Spleen (tissue), 11 donors: ENCODE measurements around the gene CFAP20DC. TPM values are rescaled to one million over a fixed set of nuclear protein-coding genes. Genes with fewer than 3 reads are reported as not detected.

ENCODE experiments used
- DNase-seq: peaks from one replicate; pipeline ENCODE4 v3.0.0-alpha.2; 2020
- H3K27ac ChIP-seq, 8 donors: fragments of 200-600 bp; sonication (generic) in 7 of 8; 1 replicate in 4 of 8; 2 replicates in 4 of 8; pipeline versions ENCODE4 v1.5.0 to v1.8.0; 2016 to 2021; ENCODE audit warnings: inconsistent platforms in 4 of 8, mild to moderate bottlenecking in 4 of 8, moderate library complexity in 1 of 8
- H3K27me3 ChIP-seq, 7 donors: fragments of 200-600 bp; sonication (generic) in 6 of 7; replicated peaks in 1 of 7; 1 replicate in 4 of 7; 2 replicates in 3 of 7; pipeline versions ENCODE4 v1.5.0 to v1.8.0; 2016 to 2021; ENCODE audit warnings: inconsistent platforms in 3 of 7, mild to moderate bottlenecking in 1 of 7
- H3K36me3 ChIP-seq, 6 donors: fragments of 200-600 bp; sonication (generic) in 5 of 6; 1 replicate in 4 of 6; 2 replicates in 2 of 6; pipeline versions ENCODE4 v1.5.0 to v1.8.0; 2016 to 2021; ENCODE audit warnings: inconsistent platforms in 2 of 6
- H3K4me1 ChIP-seq, 6 donors: fragments of 200-600 bp; sonication (generic) in 5 of 6; 1 replicate in 3 of 6; 2 replicates in 3 of 6; pipeline versions ENCODE4 v1.5.0 to v1.8.0; 2016 to 2021; ENCODE audit warnings: inconsistent platforms in 3 of 6
- H3K4me3 ChIP-seq, 8 donors: fragments of 200-600 bp; sonication (generic) in 7 of 8; 1 replicate in 4 of 8; 2 replicates in 4 of 8; pipeline versions ENCODE4 v1.5.0 to v1.8.0; 2016 to 2021; ENCODE audit warnings: inconsistent platforms in 4 of 8, mild to moderate bottlenecking in 4 of 8, moderate library complexity in 2 of 8
- H3K9me3 ChIP-seq, 8 donors: fragments of 200-600 bp; sonication (generic) in 7 of 8; 1 replicate in 4 of 8; 2 replicates in 4 of 8; pipeline versions ENCODE4 v1.5.0 to v1.8.0; 2016 to 2021; ENCODE audit warnings: inconsistent platforms in 4 of 8
- POLR2A ChIP-seq, 3 donors: fragments of 450-650 bp; IDR thresholded peaks; one replicate each; pipeline ENCODE4 v1.5.1; 2017; ENCODE audit warnings: antibody characterized with exemption in 3 of 3, mild to moderate bottlenecking in 1 of 3
- POLR2AphosphoS5 ChIP-seq, 3 donors: sonication (generic); formaldehyde crosslinking; IDR thresholded peaks; one replicate each; pipeline ENCODE4 v1.5.1; 2017; ENCODE audit warnings: antibody characterized with exemption in 3 of 3
- WGBS, 5 donors: extraction: QIAGEN DNeasy Blood & Tissue Kit in 3 of 5; methylation state at CpG; one replicate each; pipeline versions ENCODE4 v1.1.5 to v1.1.7; 2013 to 2018; 5-methylcytosine and 5-hydroxymethylcytosine counted together
- intact Hi-C: fragments of 100-400 bp; cut with DNase I; formaldehyde crosslinking; loops from one replicate; pipeline ENCODE4 v1.15.0; 2023; ENCODE audit warnings: low total_unique reads
- polyA plus RNA-seq, 3 donors: library from polyadenylated mRNA; stranded (reverse); fragments of 200-250 nt; gene quantifications; one replicate each; pipeline ENCODE4 v1.2.1, GENCODE V29; 2013
- total RNA-seq, 7 donors: library from RNA; depleted of rRNA in 3 of 7; stranded (reverse); fragments of >200 nt in 3 of 7; fragmentation: NEBNext Ultra II Directional in 4 of 7; extraction: Animal tissue kit (Norgen Biotek cat#: 25700) in 4 of 7; gene quantifications; one replicate each; pipeline versions ENCODE4 v1.1.0 to v1.2.1, GENCODE V29; 2016 to 2021
- TF ChIP-seq, protein P1 (sequence below), 11 experiments: fragments of 200-600 bp in 7 of 11; fragments of 450-650 bp in 4 of 11; sonication (generic) in 4 of 11; IDR thresholded peaks in 8 of 11; conservative IDR thresholded peaks in 3 of 11; 1 replicate in 7 of 11; 2 replicates in 4 of 11; pipeline versions ENCODE4 v1.4.0 to v1.8.0; 2016 to 2021; ENCODE audit warnings: antibody characterized with exemption in 11 of 11, inconsistent platforms in 4 of 11, mild to moderate bottlenecking in 1 of 11
- donor health status: healthy with polysubstance abuse.
- donor health status: DM: no; HTN: no; CAD: no; lungs with moderate emphysema.
- donor health status: DM: no; HTN: no; CAD: no.
- donor health status: Bipolar disorder and iron deficiency.
- donor health status: healthy.
- donor health status: DM: no; HTN: no; CAD: no.
- donor health status: DM: yes; HTN: yes; CAD: no.

Gene CFAP20DC
- total and polyA plus RNA-seq, 10 donors = 0.20 to 1.2 (median 0.58) TPM

GRCh38 chr3:58996730-58997129 is 53.1 kb downstream of the CFAP20DC start:
- intact Hi-C loops = no loop called here
- no peak for DNase-seq
- no peaks in the 10 kb centered on the region for H3K9me3 ChIP-seq
- H3K36me3 ChIP-seq = no peaks in the 10 kb centered on the region
- no peaks in the 10 kb centered on the region for H3K27me3 ChIP-seq
- TF ChIP-seq, protein P1, sequence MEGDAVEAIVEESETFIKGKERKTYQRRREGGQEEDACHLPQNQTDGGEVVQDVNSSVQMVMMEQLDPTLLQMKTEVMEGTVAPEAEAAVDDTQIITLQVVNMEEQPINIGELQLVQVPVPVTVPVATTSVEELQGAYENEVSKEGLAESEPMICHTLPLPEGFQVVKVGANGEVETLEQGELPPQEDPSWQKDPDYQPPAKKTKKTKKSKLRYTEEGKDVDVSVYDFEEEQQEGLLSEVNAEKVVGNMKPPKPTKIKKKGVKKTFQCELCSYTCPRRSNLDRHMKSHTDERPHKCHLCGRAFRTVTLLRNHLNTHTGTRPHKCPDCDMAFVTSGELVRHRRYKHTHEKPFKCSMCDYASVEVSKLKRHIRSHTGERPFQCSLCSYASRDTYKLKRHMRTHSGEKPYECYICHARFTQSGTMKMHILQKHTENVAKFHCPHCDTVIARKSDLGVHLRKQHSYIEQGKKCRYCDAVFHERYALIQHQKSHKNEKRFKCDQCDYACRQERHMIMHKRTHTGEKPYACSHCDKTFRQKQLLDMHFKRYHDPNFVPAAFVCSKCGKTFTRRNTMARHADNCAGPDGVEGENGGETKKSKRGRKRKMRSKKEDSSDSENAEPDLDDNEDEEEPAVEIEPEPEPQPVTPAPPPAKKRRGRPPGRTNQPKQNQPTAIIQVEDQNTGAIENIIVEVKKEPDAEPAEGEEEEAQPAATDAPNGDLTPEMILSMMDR (IDR thresholded peaks at IDR 0.05 in 8 of 11, conservative IDR thresholded peaks at IDR 0.05 in 3 of 11) = no peak
- no peak for TF ChIP-seq POLR2A (IDR thresholded peaks at IDR 0.05)
- no peak for TF ChIP-seq POLR2AphosphoS5 (IDR thresholded peaks at IDR 0.05)
- H3K27ac ChIP-seq = no peak overlapping the region
- no peak overlapping the region for H3K4me3 ChIP-seq
- 90 to 93% (median 92%) methylated on average over 5 of the region's 5 CpGs for WGBS, 5 donors
- peaks cover 0 to 5% (median 0%) of the 10 kb centered on the region in 6 donors for H3K4me1 ChIP-seq

DNA sequence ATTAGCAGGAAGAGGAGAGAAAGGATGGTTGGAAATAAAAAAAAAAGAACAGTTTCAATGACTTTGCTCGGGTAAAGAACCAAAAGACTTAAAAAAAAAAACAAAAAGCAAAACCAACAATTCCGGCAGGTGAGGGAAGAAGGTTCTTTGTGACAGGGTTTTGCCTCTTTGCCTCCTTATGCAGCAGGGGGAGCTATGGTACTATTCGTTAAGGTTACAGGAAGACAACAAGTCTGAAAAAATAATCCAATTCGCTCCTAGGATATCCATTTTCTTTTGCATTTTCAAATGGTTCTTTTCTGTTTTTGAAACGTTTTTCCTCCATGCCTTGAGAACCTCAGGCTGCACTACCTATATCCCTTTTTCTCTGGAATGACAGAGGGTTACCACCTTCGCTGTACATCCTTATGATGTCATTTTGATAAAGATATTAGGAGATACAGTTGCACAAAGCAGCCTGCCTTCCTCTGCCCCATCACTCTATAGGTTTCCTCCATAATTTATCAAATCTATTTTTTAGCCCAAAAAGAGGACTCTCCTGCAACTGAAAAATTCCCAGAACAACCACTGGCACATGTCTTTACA is 55.0 kb downstream of the CFAP20DC start:
- H3K4me1 ChIP-seq = peaks cover 0 to 5% (median 0%) of the 10 kb centered on the region in 6 donors
- H3K27ac ChIP-seq = no peak overlapping the region
- intact Hi-C loops = no loop called here
- no peaks in the 10 kb centered on the region for H3K36me3 ChIP-seq
- no peaks in the 10 kb centered on the region for H3K27me3 ChIP-seq
- no peak overlapping the region for H3K4me3 ChIP-seq
- 18 to 21% (median 20%) methylated on average over 6 of the region's 6 CpGs for WGBS, 5 donors
- TF ChIP-seq, protein P1 (IDR thresholded peaks at IDR 0.05 in 8 of 11, conservative IDR thresholded peaks at IDR 0.05 in 3 of 11) = peak in 8 of 11 experiments; percentile 39 to 65 (median 46)
- TF ChIP-seq POLR2AphosphoS5 (IDR thresholded peaks at IDR 0.05) = no peak
- TF ChIP-seq POLR2A (IDR thresholded peaks at IDR 0.05) = no peak
- H3K9me3 ChIP-seq = no peaks in the 10 kb centered on the region
- no peak for DNase-seq

DNA sequence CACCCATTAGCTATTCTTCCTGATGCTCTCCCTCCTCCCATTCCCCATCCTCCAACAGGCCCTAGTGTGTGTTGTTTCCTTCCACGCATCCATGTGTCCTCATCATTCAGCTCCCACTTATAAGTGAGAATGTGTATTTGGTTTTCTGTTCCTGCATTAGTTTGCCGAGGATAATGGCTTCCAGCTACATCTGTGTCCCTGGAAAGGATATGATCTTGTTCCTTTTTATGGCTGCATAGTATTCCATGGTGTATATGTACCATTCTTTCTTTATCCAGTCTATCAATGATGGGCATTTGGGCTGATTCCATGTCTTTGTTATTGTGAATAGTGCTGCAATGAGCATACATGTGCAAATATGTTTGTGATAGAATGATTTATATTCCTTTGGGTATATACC is 56.3 kb downstream of the CFAP20DC start:
- TF ChIP-seq POLR2AphosphoS5 (IDR thresholded peaks at IDR 0.05) (no peak), POLR2A (IDR thresholded peaks at IDR 0.05) (no peak)
- TF ChIP-seq, protein P1 (IDR thresholded peaks at IDR 0.05 in 8 of 11, conservative IDR thresholded peaks at IDR 0.05 in 3 of 11) = no peak
- no peaks in the 10 kb centered on the region for H3K27me3 ChIP-seq
- no peak overlapping the region for H3K27ac ChIP-seq
- no peak for DNase-seq
- intact Hi-C loops = no loop called here
- no peaks in the 10 kb centered on the region for H3K9me3 ChIP-seq
- H3K4me3 ChIP-seq = no peak overlapping the region
- H3K4me1 ChIP-seq = peaks cover 0 to 5% (median 0%) of the 10 kb centered on the region in 6 donors
- H3K36me3 ChIP-seq = no peaks in the 10 kb centered on the region
- WGBS, 5 donors = 92 to 96% (median 95%) methylated on average over 2 of the region's 2 CpGs

- intact Hi-C loops = no loop called here
- TF ChIP-seq POLR2A (IDR thresholded peaks at IDR 0.05) (no peak), POLR2AphosphoS5 (IDR thresholded peaks at IDR 0.05) (no peak)
- TF ChIP-seq, protein P1 (IDR thresholded peaks at IDR 0.05 in 8 of 11, conservative IDR thresholded peaks at IDR 0.05 in 3 of 11) = no peak
- no peak overlapping the region for H3K4me3 ChIP-seq
- H3K36me3 ChIP-seq = no peaks in the 10 kb centered on the region
- H3K27me3 ChIP-seq = no peaks in the 10 kb centered on the region
- H3K9me3 ChIP-seq = peaks cover 0 to 7% (median 4%) of the 10 kb centered on the region in 8 donors
- H3K4me1 ChIP-seq = peaks cover 0 to 5% (median 0%) of the 10 kb centered on the region in 6 donors
- no peak overlapping the region for H3K27ac ChIP-seq
- 88 to 97% (median 95%) methylated on average over 5 of the region's 5 CpGs for WGBS, 5 donors
- no peak for DNase-seq
Measured at GRCh38 chr3:58991623-58992022, 58.2 kb downstream of the CFAP20DC start.
